Neural cell (in vitro differentiated cells): ENCODE measurements around the gene SVOP. TPM values are rescaled to one million over a fixed set of nuclear protein-coding genes. Genes with fewer than 3 reads are reported as not detected.

Experiments used
- H2AFZ ChIP-seq: fragments of 200-600, 300-800 bp; sonication (generic), shearing (Covaris generic); 2 replicates; pipeline ENCODE4 v1.6.0; 2014; ENCODE audit warnings: low read depth, mild to moderate bottlenecking, antibody characterized with exemption, low read length, moderate library complexity
- H3F3A ChIP-seq: fragments of 200-600 bp; shearing (Covaris generic); 2 replicates; pipeline ENCODE4 v1.6.1; 2016; ENCODE audit warnings: mild to moderate bottlenecking, moderate library complexity, mixed read lengths, antibody characterized with exemption, low read length; ENCODE audit not compliant: insufficient read depth, poor library complexity, severe bottlenecking
- H3K27ac ChIP-seq: fragments of 200-600, 300-800 bp; sonication (generic), shearing (Covaris generic); 2 replicates; pipeline ENCODE4 v1.5.1; 2014; ENCODE audit warnings: mild to moderate bottlenecking, low read length, moderate library complexity
- H3K27me3 ChIP-seq: fragments of 300-800, 200-600 bp; sonication (generic), shearing (Covaris generic); 2 replicates; pipeline ENCODE4 v1.6.0; 2014; ENCODE audit warnings: mild to moderate bottlenecking, low read depth, low read length, moderate library complexity; ENCODE audit not compliant: insufficient read depth
- H3K36me3 ChIP-seq: fragments of 300-800, 200-600 bp; sonication (generic), shearing (Covaris generic); 2 replicates; pipeline ENCODE4 v1.5.1; 2014; ENCODE audit warnings: mild to moderate bottlenecking, antibody characterized with exemption, low read length, moderate library complexity; ENCODE audit not compliant: insufficient read depth
- H3K4me2 ChIP-seq: fragments of 300-800, 200-600 bp; sonication (generic), shearing (Covaris generic); 2 replicates; pipeline ENCODE4 v1.6.0; 2014; ENCODE audit warnings: mild to moderate bottlenecking, low read length
- H3K4me3 ChIP-seq: fragments of 300-800, 200-600 bp; sonication (generic), shearing (Covaris generic); 2 replicates; pipeline ENCODE4 v1.5.1; 2014; ENCODE audit warnings: mild to moderate bottlenecking, low read length, moderate library complexity
- H3K79me2 ChIP-seq: fragments of 200-600 bp; shearing (Covaris generic); replicated peaks from 2 replicates; pipeline ENCODE4 v1.6.0; 2014; ENCODE audit warnings: mild to moderate bottlenecking, low read length, moderate library complexity; ENCODE audit not compliant: insufficient read depth
- H3K9ac ChIP-seq: fragments of 300-800, 200-600 bp; sonication (generic), shearing (Covaris generic); 2 replicates; pipeline ENCODE4 v1.6.1; 2016; ENCODE audit warnings: mild to moderate bottlenecking, low read length, mixed read lengths
- H3K9me2 ChIP-seq: fragments of 200-600 bp; shearing (Covaris generic); 2 replicates; pipeline ENCODE4 v1.6.1; 2016; ENCODE audit warnings: mild to moderate bottlenecking, low read length, mixed read lengths; ENCODE audit not compliant: insufficient read depth
- H3K9me3 ChIP-seq: fragments of 200-600, 300-800 bp; sonication (generic), shearing (Covaris generic); 2 replicates; pipeline ENCODE4 v1.6.1; 2016; ENCODE audit warnings: mild to moderate bottlenecking, mixed run types, low read length, moderate library complexity, mixed read lengths
- H4K20me1 ChIP-seq: fragments of 200-600 bp; shearing (Covaris generic); 2 replicates; pipeline ENCODE4 v1.6.1; 2016; ENCODE audit warnings: mild to moderate bottlenecking, mixed run types; ENCODE audit not compliant: insufficient read depth
- CTCF ChIP-seq: fragments of 450-650 bp; IDR thresholded peaks from 2 replicates; pipeline ENCODE4 v1.5.1; 2014; ENCODE audit warnings: antibody characterized with exemption, mild to moderate bottlenecking, moderate library complexity; ENCODE audit not compliant: poor library complexity, severe bottlenecking
- EP300 ChIP-seq: fragments of 450-650 bp; conservative IDR thresholded peaks from 2 replicates; pipeline ENCODE4 v1.6.1; 2014; ENCODE audit warnings: antibody characterized with exemption, mild to moderate bottlenecking, moderate library complexity; ENCODE audit not compliant: poor library complexity, severe bottlenecking
- EZH2 ChIP-seq: fragments of 200-600, 300-800 bp; shearing (Covaris generic), sonication (generic); IDR thresholded peaks from 2 replicates; pipeline ENCODE4 v1.6.1; 2014; ENCODE audit warnings: antibody characterized with exemption, low read length, borderline replicate concordance, mild to moderate bottlenecking; ENCODE audit not compliant: insufficient read depth, poor library complexity, severe bottlenecking
- MXI1 ChIP-seq: fragments of 450-650 bp; conservative IDR thresholded peaks from 2 replicates; pipeline ENCODE4 v1.6.1; 2014; ENCODE audit warnings: antibody characterized with exemption, mild to moderate bottlenecking; ENCODE audit not compliant: poor library complexity, severe bottlenecking
- POLR2AphosphoS5 ChIP-seq: IDR thresholded peaks from 2 replicates; pipeline ENCODE4 v1.6.1; 2012
- RAD21 ChIP-seq: fragments of 450-650 bp; conservative IDR thresholded peaks from 2 replicates; pipeline ENCODE4 v1.6.1; 2014; ENCODE audit warnings: antibody characterized with exemption, mild to moderate bottlenecking, moderate library complexity
- REST ChIP-seq: IDR thresholded peaks from 2 replicates; pipeline ENCODE4 v1.6.1; 2012; ENCODE audit warnings: borderline replicate concordance
- SMC3 ChIP-seq: fragments of 450-650 bp; conservative IDR thresholded peaks from 2 replicates; pipeline ENCODE4 v1.6.1; 2014; ENCODE audit warnings: antibody characterized with exemption, mild to moderate bottlenecking, moderate library complexity; ENCODE audit not compliant: poor library complexity
- TAF1 ChIP-seq: IDR thresholded peaks from 2 replicates; pipeline ENCODE4 v1.6.1; 2012; ENCODE audit warnings: low read depth
- polyA plus RNA-seq: library from polyadenylated mRNA; depleted of rRNA; stranded (reverse); fragments of >200 nt; gene quantifications from 2 replicates; pipeline ENCODE4 v1.2.3, GENCODE V29; 2014

SVOP gene
- polyA plus RNA-seq, 1 donor from 2014 or later = 41.3 TPM

GRCh38 chr12:108965886-108966285 lies 55.0 kb downstream of the SVOP start:
- H2AFZ ChIP-seq = no peak overlapping the region
- no peaks in the 10 kb centered on the region for H3K27me3 ChIP-seq
- H3K27ac ChIP-seq = no peak overlapping the region
- H3K4me2 ChIP-seq = no peak overlapping the region
- H3F3A ChIP-seq = no peaks in the 10 kb centered on the region
- TF ChIP-seq SMC3 (no peak), REST (no peak), POLR2AphosphoS5 (no peak), CTCF (no peak), RAD21 (no peak), EP300 (no peak), MXI1 (no peak), EZH2 (no peak), TAF1 (no peak)
- no peaks in the 10 kb centered on the region for H3K9me2 ChIP-seq
- peaks cover 7% of the 10 kb centered on the region for H3K36me3 ChIP-seq
- H3K79me2 ChIP-seq = no peaks in the 10 kb centered on the region
- no peaks in the 10 kb centered on the region for H3K9me3 ChIP-seq
- no peak overlapping the region for H3K9ac ChIP-seq
- H3K4me3 ChIP-seq = no peak overlapping the region
- H4K20me1 ChIP-seq = no peaks in the 10 kb centered on the region

GRCh38 chr12:108964371-108965352 lies 56.2 kb downstream of the SVOP start:
- H3K36me3 ChIP-seq = peaks cover 16% of the 10 kb centered on the region

More at GRCh38 chr12:108964371-108965352, 56.2 kb downstream of the SVOP start:
- no peaks in the 10 kb centered on the region for H3K79me2 ChIP-seq
- TF ChIP-seq EZH2 = no peak
- no peak for TF ChIP-seq TAF1
- no peak for TF ChIP-seq SMC3
- no peak for TF ChIP-seq EP300
- no peak for TF ChIP-seq REST
- TF ChIP-seq RAD21 = no peak
- no peak for TF ChIP-seq CTCF
- no peak for TF ChIP-seq MXI1
- no peak for TF ChIP-seq POLR2AphosphoS5
- no peaks in the 10 kb centered on the region for H3F3A ChIP-seq
- no peak overlapping the region for H2AFZ ChIP-seq
- H3K4me3 ChIP-seq = no peak overlapping the region
- H4K20me1 ChIP-seq = no peaks in the 10 kb centered on the region
- no peaks in the 10 kb centered on the region for H3K9me3 ChIP-seq
- H3K4me2 ChIP-seq = no peak overlapping the region
- H3K27ac ChIP-seq = no peak overlapping the region
- H3K9me2 ChIP-seq = no peaks in the 10 kb centered on the region
- H3K27me3 ChIP-seq = no peaks in the 10 kb centered on the region
- no peak overlapping the region for H3K9ac ChIP-seq
